HG03378 (cell line): ENCODE results near the gene CEP164.

Source experiments
- ATAC-seq: cut with Tn5 transposase; IDR thresholded peaks from one replicate; pipeline ENCODE4 v1.9.1; 2021; ENCODE audit warnings: mild to moderate bottlenecking, moderate library complexity; ENCODE audit not compliant: unreplicated experiment

Gene CEP164

DNA sequence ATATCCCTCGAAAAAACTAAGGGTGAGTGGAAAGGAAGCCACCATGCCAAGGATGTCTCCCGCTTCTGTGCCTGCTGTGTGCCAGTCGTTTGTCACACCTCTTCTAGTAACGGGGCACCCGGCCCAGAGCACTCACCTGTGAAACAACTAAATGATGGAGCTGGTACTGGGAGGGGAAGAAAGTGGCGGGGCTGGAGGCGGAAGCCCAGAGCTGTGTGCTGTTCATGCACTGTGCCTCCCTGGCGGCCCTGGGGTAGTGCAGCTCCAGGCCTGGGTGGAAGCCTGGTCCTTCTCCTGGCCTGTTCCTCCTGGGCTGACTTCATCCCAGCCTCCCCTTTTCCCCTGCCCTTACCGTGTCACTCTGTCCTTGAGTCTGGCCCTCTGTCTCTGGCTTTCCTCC is 130.2 kb downstream of the CEP164 start:
- ATAC-seq, result no peak

DNA sequence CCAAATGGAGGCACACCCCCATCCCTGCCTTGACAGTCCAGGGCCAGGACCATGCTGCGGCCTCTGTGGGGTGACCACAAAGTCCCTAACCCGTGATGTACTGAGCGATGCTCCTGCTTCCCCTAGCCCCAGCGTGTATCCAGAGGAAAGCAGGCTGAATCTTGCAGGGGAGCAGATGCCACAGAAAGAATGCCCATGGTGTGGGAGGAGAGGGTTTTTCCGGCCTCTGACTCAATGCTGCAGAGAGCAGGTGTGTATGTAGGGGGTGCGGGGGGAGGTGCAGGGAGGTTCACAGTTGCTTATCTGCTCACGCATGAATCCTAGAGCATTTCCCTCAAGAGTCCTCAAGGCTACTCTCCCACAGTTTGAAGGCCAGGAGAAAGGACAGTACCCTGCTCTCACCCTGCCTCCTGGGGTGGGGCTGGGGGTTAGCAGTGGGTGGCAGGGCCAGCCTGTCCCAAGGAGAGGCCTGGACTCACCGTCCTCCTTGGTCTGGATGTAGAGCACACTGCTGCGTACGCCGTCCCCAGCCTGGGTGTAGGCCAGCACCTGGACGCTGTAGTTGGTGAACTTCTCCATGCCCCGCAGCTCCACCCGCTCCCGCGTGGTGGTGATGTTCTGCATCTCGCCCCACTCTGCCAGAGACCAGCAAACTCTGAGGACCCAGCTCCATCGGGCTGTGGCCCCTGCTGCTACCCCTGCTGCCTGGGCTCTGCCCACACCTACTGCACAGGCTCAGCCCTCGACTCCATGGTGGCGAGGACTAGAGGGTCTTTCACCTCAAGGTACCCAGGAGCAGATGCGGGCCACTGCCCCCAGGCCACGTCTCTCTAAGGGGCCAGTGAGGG is 130.8 kb downstream of the CEP164 start:
- no peak for ATAC-seq

DNA sequence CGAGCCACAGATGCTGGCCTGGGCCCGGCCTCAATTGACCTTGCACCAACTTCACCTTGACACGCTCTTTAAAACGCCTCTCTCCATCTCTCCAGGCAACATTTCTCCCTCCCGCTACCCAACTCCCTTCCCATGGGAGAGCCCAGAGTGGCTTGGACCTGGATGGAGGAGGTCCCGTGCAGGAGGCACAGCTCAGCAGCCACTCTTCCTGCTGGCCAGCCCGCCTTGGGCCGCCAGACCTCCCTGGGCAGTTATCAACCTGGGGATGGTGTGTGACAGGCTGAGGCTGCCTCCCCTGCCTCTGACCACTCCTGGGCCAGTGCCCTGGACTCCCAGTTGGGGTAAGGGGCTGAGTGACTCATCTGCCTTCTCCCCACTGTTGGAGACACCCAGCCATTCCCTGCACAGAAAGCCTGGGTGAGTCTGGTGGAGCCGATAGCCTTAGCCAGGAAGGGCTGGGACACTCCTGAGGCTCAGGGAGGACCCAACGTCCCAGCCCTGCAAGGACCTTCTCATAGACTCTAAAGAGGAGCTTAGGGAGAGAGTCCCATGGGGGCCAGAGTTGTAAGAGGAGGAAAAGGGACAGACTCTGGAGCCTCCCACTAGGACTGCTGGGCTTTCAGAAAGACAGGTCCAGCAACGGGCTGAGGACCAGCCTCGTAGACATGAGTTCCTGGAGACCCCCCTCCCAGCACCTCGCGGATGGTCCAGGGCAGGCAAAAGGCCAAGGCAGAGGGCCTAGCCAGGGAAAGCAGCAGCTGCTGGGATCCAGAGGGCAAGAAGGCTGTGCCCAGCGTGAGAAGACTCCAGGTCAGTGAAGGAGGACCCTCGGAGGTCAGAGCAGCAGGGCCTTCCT is 131.7 kb downstream of the CEP164 start:
- ATAC-seq, result no peak

DNA sequence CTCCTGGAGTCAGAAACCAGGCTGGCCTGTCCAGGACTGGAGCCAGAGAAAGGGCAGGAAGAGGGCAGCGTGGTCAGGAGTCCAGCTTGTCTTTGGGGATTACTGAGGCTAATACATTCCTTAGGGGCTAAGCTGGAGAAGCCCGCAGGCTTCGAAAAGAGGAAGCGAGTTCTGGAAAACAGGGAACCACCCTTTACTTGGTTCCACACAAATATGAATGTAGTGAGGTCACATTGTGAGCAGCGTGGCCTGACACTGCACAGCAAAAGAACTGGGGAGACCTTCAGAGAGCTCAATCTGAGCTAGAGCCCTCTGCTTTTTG is 132.3 kb downstream of the CEP164 start:
- ATAC-seq, result no peak

DNA sequence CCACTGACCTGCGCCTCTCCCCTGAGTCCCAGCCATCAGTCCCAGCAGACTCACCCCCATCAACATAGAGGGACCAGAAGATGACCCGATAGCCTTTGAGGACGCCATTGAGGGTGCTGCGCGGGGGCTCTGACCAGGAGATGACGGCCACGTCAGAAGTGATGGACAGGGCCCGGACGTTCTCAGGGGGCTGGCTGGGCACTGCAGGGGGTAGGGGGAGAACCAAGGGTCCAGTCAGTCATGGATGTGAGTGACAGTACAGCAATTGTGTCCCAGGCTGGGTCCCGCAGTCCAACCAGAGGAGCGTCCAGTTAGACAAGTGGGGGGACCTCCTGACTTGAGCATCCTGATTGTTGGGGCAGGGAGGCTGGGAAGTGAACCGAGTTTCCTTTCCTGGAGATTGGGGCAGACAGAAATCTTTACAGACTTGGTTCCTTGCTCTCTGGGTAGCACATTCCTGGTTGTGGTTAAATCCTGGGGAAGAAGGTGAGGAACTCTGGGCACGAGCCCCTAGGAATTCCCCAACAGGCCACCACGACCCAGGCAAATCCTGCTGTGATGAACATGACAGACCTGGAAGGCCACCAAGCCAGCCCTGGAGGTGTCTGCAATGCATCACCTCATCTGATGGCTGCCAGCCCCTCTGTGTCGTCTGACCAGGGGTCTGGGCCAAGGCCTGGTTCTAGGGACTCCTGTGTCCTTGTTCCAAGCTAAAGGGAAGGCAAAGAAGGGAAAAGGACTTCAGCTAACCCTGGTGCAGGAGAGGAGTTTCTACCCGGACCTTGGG is 133.9 kb downstream of the CEP164 start:
- no peak for ATAC-seq

DNA sequence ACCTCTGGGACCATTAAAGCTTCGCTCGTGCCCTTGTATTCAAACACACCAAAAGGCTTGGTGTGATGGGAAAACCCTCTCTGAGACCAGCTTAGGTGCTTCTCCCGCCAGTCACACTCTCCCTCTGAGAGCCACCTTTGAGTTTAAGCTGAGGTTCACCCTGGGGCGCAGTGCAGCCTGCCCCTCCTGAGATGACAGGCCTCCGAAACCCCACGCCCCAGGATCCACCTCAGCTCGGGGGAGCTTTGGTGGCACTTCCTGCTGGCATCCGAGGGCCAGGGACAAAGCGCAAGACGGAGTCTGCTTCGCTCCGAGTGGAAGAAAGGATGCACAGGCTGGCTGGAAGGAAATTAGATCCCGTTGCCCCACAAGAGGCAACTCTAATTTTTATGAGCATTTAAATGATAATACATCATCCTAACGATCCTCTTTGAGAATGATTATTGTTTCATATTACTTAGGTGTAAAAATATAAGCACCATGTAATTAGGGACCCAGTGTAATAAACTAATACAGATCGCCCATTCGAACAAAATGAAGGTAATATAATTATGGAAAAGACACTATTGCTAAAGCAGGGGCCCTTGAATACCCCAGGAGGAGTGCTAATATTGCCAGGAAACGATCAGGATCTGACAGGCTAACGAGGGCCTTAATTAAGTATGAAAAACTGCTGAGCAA is 134.7 kb downstream of the CEP164 start:
- ATAC-seq, result no peak

DNA sequence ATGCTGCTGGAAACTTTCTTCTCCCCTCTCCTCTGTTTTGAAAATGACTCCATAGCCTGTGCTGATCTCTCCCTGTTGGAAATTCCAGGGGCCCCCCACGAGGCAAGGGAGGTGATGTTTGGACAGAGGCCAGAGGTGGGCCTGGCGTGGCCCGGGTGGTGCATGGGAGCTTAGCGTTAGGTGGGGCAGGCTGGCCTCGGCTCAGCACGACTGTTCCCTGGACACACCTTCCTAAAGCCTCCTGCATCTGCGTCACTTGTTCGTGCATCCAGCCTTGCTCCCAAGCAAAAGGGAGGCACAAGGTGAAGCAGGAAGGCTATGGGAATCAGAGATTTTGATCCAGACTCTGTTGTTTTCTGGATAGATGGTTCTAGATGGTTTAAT is 135.2 kb downstream of the CEP164 start:
- ATAC-seq, result no peak
